GM11168 (cell line): Measurements from ENCODE around the gene CCDC188.

Experiments
- in situ Hi-C: fragments of 300-500 bp; cut with MboI; formaldehyde crosslinking; loops from one replicate; pipeline ENCODE4 v1.12.0; 2022; ENCODE audit warnings: low sequenced_read_pairs; ENCODE audit not compliant: unreplicated experiment

CCDC188 gene

GRCh38 chr22:20154602-20155187, 3.8 kb upstream of the CCDC188 start:
- in situ Hi-C loops, result loop anchor here (5.0 kb wide), 1 partner anchor 128 kb away; no protein-coding TSS in a partner anchor

GRCh38 chr22:20153945-20154344, 3.1 kb upstream of the CCDC188 start:
- in situ Hi-C loops, result no loop called here

GRCh38 chr22:20152464-20152890, 1.6 kb upstream of the CCDC188 start:
- in situ Hi-C loops, result no loop called here

- in situ Hi-C loops, result no loop called here
Observed at GRCh38 chr22:20151276-20151588, 377 bp upstream of the CCDC188 start.

- in situ Hi-C loops, result no loop called here
Observed at GRCh38 chr22:20149257-20150250, 1.3 kb downstream of the CCDC188 start.

- in situ Hi-C loops, result no loop called here
Observed at GRCh38 chr22:20148414-20148813, 2.4 kb downstream of the CCDC188 start.

- in situ Hi-C loops, result no loop called here
Observed at GRCh38 chr22:20147237-20147988, 3.4 kb downstream of the CCDC188 start.

GRCh38 chr22:20146777-20147176, 4.1 kb downstream of the CCDC188 start:
- in situ Hi-C loops, result no loop called here

GRCh38 chr22:20145832-20146223, 5.0 kb downstream of the CCDC188 start:
- in situ Hi-C loops, result no loop called here

GRCh38 chr22:20145206-20145831, 5.5 kb downstream of the CCDC188 start:
- in situ Hi-C loops, result no loop called here

GRCh38 chr22:20143883-20144665, 6.8 kb downstream of the CCDC188 start:
- in situ Hi-C loops, result no loop called here

GRCh38 chr22:20142711-20143621, 7.9 kb downstream of the CCDC188 start:
- in situ Hi-C loops, result no loop called here

- in situ Hi-C loops, result no loop called here
Observed at GRCh38 chr22:20141186-20142077, 9.4 kb downstream of the CCDC188 start.

GRCh38 chr22:20140521-20140964, 10.3 kb downstream of the CCDC188 start:
- in situ Hi-C loops, result no loop called here

GRCh38 chr22:20140107-20140445, 10.8 kb downstream of the CCDC188 start:
- in situ Hi-C loops, result no loop called here

GRCh38 chr22:20139391-20140106, 11.3 kb downstream of the CCDC188 start:
- in situ Hi-C loops, result no loop called here

- in situ Hi-C loops, result no loop called here
Observed at GRCh38 chr22:20138868-20139267, 12.0 kb downstream of the CCDC188 start.
